NT2/D1 (cell line): Measurements from ENCODE around the gene CDH13.

Experiments used
- SUZ12 ChIP-seq: IDR thresholded peaks from 2 replicates; pipeline ENCODE4 v1.6.1; 2011; ENCODE audit not compliant: insufficient read length, insufficient read depth; ENCODE audit errors: extremely low read depth
- YY1 ChIP-seq: IDR thresholded peaks from 2 replicates; pipeline ENCODE4 v1.6.1; 2011; ENCODE audit not compliant: insufficient read length, insufficient read depth
- ZNF274 ChIP-seq: IDR thresholded peaks from 2 replicates; pipeline ENCODE4 v1.6.1; 2011; ENCODE audit warnings: mild to moderate bottlenecking, low read depth, low read length

DNA sequence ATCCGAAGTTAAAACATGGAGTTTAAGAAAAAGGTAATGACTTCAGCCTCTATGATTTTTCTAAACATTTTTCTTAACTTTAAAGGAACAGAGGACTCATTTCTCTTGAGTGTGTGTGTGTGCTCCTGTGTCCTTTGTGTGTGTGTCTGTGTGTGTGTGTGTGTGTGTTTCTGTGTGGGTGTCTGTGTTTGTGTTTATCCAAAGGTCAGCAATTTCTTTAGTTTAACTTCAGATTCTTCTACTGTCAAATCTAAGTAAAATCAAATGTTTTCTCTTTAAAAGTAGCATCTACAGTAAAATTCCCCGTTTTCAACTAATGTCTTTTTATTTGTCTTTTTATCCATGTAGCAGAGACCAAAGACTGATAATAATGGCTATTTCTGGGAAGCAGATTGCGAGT, 1212.8 kb downstream of the CDH13 start:
- TF ChIP-seq YY1 (no peak), ZNF274 (no peak), SUZ12 (no peak)
